Endometrial microvascular endothelial cells (primary cell): Measurements from ENCODE around the gene POLE. TPM values are rescaled to one million over a fixed set of nuclear protein-coding genes. Genes with fewer than 3 reads are reported as not detected.
"Not testable (repeated sequence)": the region's sequence is repeated elsewhere in the genome, so short reads cannot be mapped to it uniquely, and the experiment has no call there.

Source experiments
- in situ Hi-C: cut with HindIII; loops from 2 replicates; pipeline ENCODE4 v1.10.0; 2017; ENCODE audit warnings: low sequenced_read_pairs, low pct_unique_long_range_greater_than_20kb; ENCODE audit errors: inconsistent ontology term
- total RNA-seq: library from RNA; depleted of rRNA; stranded (reverse); fragments of >200 nt; gene quantifications from one replicate; pipeline ENCODE4 v1.2.3, GENCODE V29; 2015; ENCODE audit errors: inconsistent ontology term

Gene POLE
- total RNA-seq, 1 donor from 2014 or later, result 59.4 TPM

GRCh38 chr12:132605892-132606291 is 81.2 kb downstream of the POLE start:
- in situ Hi-C loops, result no loop called here

- in situ Hi-C loops, result no loop called here
Observed at GRCh38 chr12:132604668-132605441, 82.3 kb downstream of the POLE start.

GRCh38 chr12:132604151-132604618 is 83.0 kb downstream of the POLE start:
- in situ Hi-C loops, result no loop called here

GRCh38 chr12:132603240-132604150 is 83.6 kb downstream of the POLE start:
- in situ Hi-C loops, result no loop called here

GRCh38 chr12:132602572-132603239 is 84.4 kb downstream of the POLE start:
- in situ Hi-C loops, result no loop called here

GRCh38 chr12:132601171-132601883 is 85.8 kb downstream of the POLE start:
- in situ Hi-C loops, result no loop called here

- in situ Hi-C loops, result no loop called here
Observed at GRCh38 chr12:132600048-132601032, 86.8 kb downstream of the POLE start.

GRCh38 chr12:132599502-132599901 is 87.6 kb downstream of the POLE start:
- in situ Hi-C loops, result not testable (repeated sequence)

GRCh38 chr12:132597333-132598316 is 89.5 kb downstream of the POLE start:
- in situ Hi-C loops, result no loop called here

- in situ Hi-C loops, result no loop called here
Observed at GRCh38 chr12:132596016-132596415, 91.1 kb downstream of the POLE start.

- in situ Hi-C loops, result no loop called here
Observed at GRCh38 chr12:132595183-132595582, 92.0 kb downstream of the POLE start.

GRCh38 chr12:132593938-132594358 is 93.2 kb downstream of the POLE start:
- in situ Hi-C loops, result no loop called here

GRCh38 chr12:132593521-132593920 is 93.6 kb downstream of the POLE start:
- in situ Hi-C loops, result no loop called here

- in situ Hi-C loops, result no loop called here
Observed at GRCh38 chr12:132593071-132593470, 94.1 kb downstream of the POLE start.

GRCh38 chr12:132592282-132592970 is 94.7 kb downstream of the POLE start:
- in situ Hi-C loops, result no loop called here
